OCI-LY7 (cell line): ENCODE data around the gene DIAPH1. TPM values are rescaled to one million over a fixed set of nuclear protein-coding genes. Genes with fewer than 3 reads are reported as not detected.

ENCODE experiments used
- BruUV-seq: library from RNA; stranded (reverse); fragments of 400-500 nt; replicated peaks from 2 replicates; lab custom pipeline; 2021; lab: Mats Ljungman, UMichigan
- CTCF ChIA-PET: fragments of 300-600 bp; sonication (Branson Sonifier 250); formaldehyde crosslinking; loops from one replicate; lab custom pipeline; 2022; ENCODE audit warnings: antibody characterized with exemption; ENCODE audit not compliant: unreplicated experiment; lab: Charles Lee
- POLR2A ChIA-PET: fragments of 300-600 bp; sonication (Branson Sonifier 250); formaldehyde crosslinking; loops from one replicate; lab custom pipeline; 2022; ENCODE audit warnings: antibody characterized with exemption; lab: Charles Lee
- DNase-seq: peaks from one replicate; pipeline ENCODE4 v3.0.0-alpha.2; 2015; ENCODE audit warnings: low spot score
- H2AFZ ChIP-seq: fragments of 200-600 bp; sonication (generic), shearing (Covaris generic); 2 replicates; pipeline ENCODE4 v1.6.1; 2014; ENCODE audit warnings: mild to moderate bottlenecking, antibody characterized with exemption, low read length, moderate library complexity
- H3K27ac ChIP-seq: fragments of 200-600 bp; sonication (generic); 2 replicates; pipeline ENCODE4 v1.5.1; 2014; ENCODE audit warnings: mixed run types, low read depth, mild to moderate bottlenecking, moderate library complexity, low read length, inconsistent platforms; ENCODE audit not compliant: poor library complexity, severe bottlenecking
- H3K36me3 ChIP-seq: fragments of 200-600 bp; sonication (generic); 2 replicates; pipeline ENCODE4 v1.6.1; 2014; ENCODE audit warnings: mild to moderate bottlenecking, antibody characterized with exemption, low read length, moderate library complexity, mixed read lengths; ENCODE audit not compliant: insufficient read depth
- H3K4me1 ChIP-seq: fragments of 200-600 bp; sonication (generic); 2 replicates; pipeline ENCODE4 v1.5.1; 2014; ENCODE audit warnings: mild to moderate bottlenecking, low read length; ENCODE audit not compliant: insufficient read depth, poor library complexity, severe bottlenecking
- H3K4me2 ChIP-seq: fragments of 200-600 bp; sonication (generic); 2 replicates; pipeline ENCODE4 v1.6.1; 2014; ENCODE audit warnings: mild to moderate bottlenecking, low read length
- H3K4me3 ChIP-seq: fragments of 200-600 bp; sonication (generic); 2 replicates; pipeline ENCODE4 v1.5.1; 2014; ENCODE audit warnings: mild to moderate bottlenecking, low read depth, low read length; ENCODE audit not compliant: poor library complexity, severe bottlenecking
- H3K79me2 ChIP-seq: fragments of 200-600 bp; sonication (generic); 2 replicates; pipeline ENCODE4 v1.6.1; 2016; ENCODE audit warnings: low read depth, mild to moderate bottlenecking, low read length, moderate library complexity, mixed read lengths; ENCODE audit not compliant: insufficient read depth
- H3K9me2 ChIP-seq: fragments of 200-600 bp; sonication (generic); 2 replicates; pipeline ENCODE4 v1.6.1; 2016; ENCODE audit warnings: mild to moderate bottlenecking, low read length, mixed read lengths; ENCODE audit not compliant: insufficient read depth
- H3K9me3 ChIP-seq: fragments of 200-600 bp; sonication (generic); 2 replicates; pipeline ENCODE4 v1.6.1; 2014; ENCODE audit warnings: mild to moderate bottlenecking, mixed run types, low read length, mixed read lengths
- H4K20me1 ChIP-seq: fragments of 200-600 bp; sonication (generic); 2 replicates; pipeline ENCODE4 v1.6.1; 2014; ENCODE audit warnings: mild to moderate bottlenecking, antibody characterized with exemption, low read length, moderate library complexity, mixed read lengths; ENCODE audit not compliant: insufficient read depth
- CTCF ChIP-seq: fragments of 200-600 bp; sonication (generic); conservative IDR thresholded peaks from 2 replicates; pipeline ENCODE4 v1.5.1; 2014; ENCODE audit warnings: mild to moderate bottlenecking, antibody characterized with exemption, low read length, moderate library complexity, mixed read lengths
- EZH2phosphoT487 ChIP-seq: fragments of 200-600 bp; sonication (generic); IDR thresholded peaks from 2 replicates; pipeline ENCODE4 v1.6.1; 2018; ENCODE audit warnings: low read depth, borderline replicate concordance, mild to moderate bottlenecking, mixed run types, antibody characterized with exemption, low read length, moderate library complexity, mixed read lengths
- intact Hi-C: fragments of 100-400 bp; cut with micrococcal nuclease; formaldehyde crosslinking; loops from one replicate; pipeline ENCODE4 v1.10.0; 2022; ENCODE audit not compliant: unreplicated experiment
- total RNA-seq, 2 experiments: library from RNA; depleted of rRNA in 1 of 2; stranded (reverse); fragments of >200 nt in 1 of 2; shearing (Covaris generic) in 1 of 2; gene quantifications; 2 replicates each; pipeline ENCODE4 v1.2.3, GENCODE V29; 2014 to 2022

Gene DIAPH1
- total RNA-seq, 2 experiments from 2014 or later: 78.8 to 174 TPM

GRCh38 chr5:141623186-141623585 is 4.4 kb upstream of the DIAPH1 start:
- Histone ChIP-seq H3K4me3 (peak overlapping the region; percentile 31), H3K4me1 (peaks cover 23% of the 10 kb centered on the region), H4K20me1 (no peaks in the 10 kb centered on the region), H3K4me2 (peak overlapping the region; percentile 68), H2AFZ (no peak overlapping the region), H3K9me3 (no peaks in the 10 kb centered on the region), H3K79me2 (peaks cover 4% of the 10 kb centered on the region; the same call in 1 of the 2 replicates), H3K9me2 (no peaks in the 10 kb centered on the region), H3K36me3 (peaks cover 84% of the 10 kb centered on the region), H3K27ac (peak overlapping the region; percentile 71)
- no TSS peak for BruUV-seq
- intact Hi-C loops: no loop called here
- TF ChIP-seq CTCF (no peak), EZH2phosphoT487 (no peak)
- peak; percentile 80 for DNase-seq
- POLR2A ChIA-PET: interaction anchor here (1.1 to 8.3 kb wide), 4 partner anchors 12 to 31 kb away, joined by 4 to 101 read pairs (median 8); partner anchors contain the start of genes HDAC3 and RELL2
- CTCF ChIA-PET: no interaction called here

- Histone ChIP-seq H3K9me2 (no peaks in the 10 kb centered on the region), H3K4me3 (peak overlapping the region; percentile 98), H3K4me2 (peak overlapping the region; percentile 89), H3K79me2 (peaks cover 49% of the 10 kb centered on the region), H3K27ac (peak overlapping the region; percentile 63), H2AFZ (peak overlapping the region; percentile 53), H4K20me1 (peaks cover 16% of the 10 kb centered on the region; the same call in 1 of the 2 replicates), H3K9me3 (no peaks in the 10 kb centered on the region), H3K36me3 (peaks cover 61% of the 10 kb centered on the region), H3K4me1 (peaks cover 54% of the 10 kb centered on the region)
- peak; percentile 62 for DNase-seq
- ChIA-PET CTCF (interaction anchor here (1.2 to 2.4 kb wide), 6 partner anchors 12 to 26 kb away, joined by 3 to 24 read pairs (median 8); partner anchors contain the start of gene RELL2), POLR2A (interaction anchor here (0.9 to 8.3 kb wide), 8 partner anchors 8 to 25 kb away, joined by 3 to 101 read pairs (median 7); partner anchors contain the start of genes HDAC3 and RELL2)
- no TSS peak for BruUV-seq
- intact Hi-C loops: loop anchor here (5.0 to 10.0 kb wide), 3 partner anchors 36 to 103 kb away; no protein-coding TSS in a partner anchor
- TF ChIP-seq EZH2phosphoT487: no peak
- TF ChIP-seq CTCF: no peak
These were observed 583 bp downstream of the DIAPH1 start for GRCh38 chr5:141618030-141618803.
